ENCODE data around the gene APLP2. TPM values are rescaled to one million over a fixed set of nuclear protein-coding genes. Genes with fewer than 3 reads are reported as not detected.
A peak's percentile ranks its signal among the peaks of the same experiment; 100 is the strongest.

The APLP2 gene
- total and polyA plus RNA-seq, 2 of the 13 experiments (the other 11 are each of a cell fraction or from before 2014, with no cell fraction given), result 315 to 594 TPM

DNA sequence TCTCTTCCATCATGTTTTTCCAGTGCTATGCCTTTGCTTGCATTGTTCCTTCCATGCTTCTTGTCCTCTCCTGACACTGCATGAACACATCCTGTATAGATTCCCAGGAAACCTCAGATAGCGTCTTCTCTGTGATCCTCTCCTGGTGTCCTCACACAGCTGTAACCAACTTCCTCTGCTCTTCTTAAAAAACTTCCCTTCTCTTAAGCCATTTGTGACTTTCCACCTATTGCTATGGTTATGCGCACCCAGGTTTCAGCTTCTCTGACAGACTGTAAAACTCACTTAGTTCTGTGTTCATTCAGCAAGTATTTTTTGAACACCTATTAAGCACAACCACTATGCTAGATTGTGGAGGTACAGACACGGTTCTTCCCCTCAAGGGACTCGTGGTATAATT is 5.1 kb upstream of the APLP2 start:
- TF ChIP-seq ZC3H13 (CRISPR knock-in tag; IDR thresholded peaks at IDR 0.05) (no peak), ATF1 (CRISPR knock-in tag; IDR thresholded peaks at IDR 0.05) (0 out of 2 replicates have a peak, but pooled peaks have one; percentile 17), CBX2 (IDR thresholded peaks at IDR 0.05; ENCODE audit: low read depth, low read length) (0 out of 2 replicates have a peak, but pooled peaks have one; percentile 4), CBX2 (CRISPR knock-in tag; IDR thresholded peaks at IDR 0.05; ENCODE audit: low read depth) (no peak), ONECUT2 (CRISPR knock-in tag; IDR thresholded peaks at IDR 0.05) (no peak)
- TF ChIP-seq, protein P1, sequence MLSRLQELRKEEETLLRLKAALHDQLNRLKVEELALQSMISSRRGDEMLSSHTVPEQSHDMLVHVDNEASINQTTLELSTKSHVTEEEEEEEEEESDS (CRISPR knock-in tag; IDR thresholded peaks at IDR 0.05; ENCODE audit: borderline replicate concordance), result no peak
- DNase-seq (ENCODE audit: low spot score), result no peak
- H4K20me1 ChIP-seq (ENCODE audit: insufficient read depth, low read length), result no peaks in the 10 kb centered on the region
- no peak overlapping the region for H2AFZ ChIP-seq (ENCODE audit: low read length)
- H3K27me3 ChIP-seq (ENCODE audit: control insufficient read depth in 1 of 2, insufficient read depth in 2 of 2, low read length in 2 of 2), result peaks cover 2 to 3% of the 10 kb centered on the region in 2 experiments; a peak in 2 of 5 replicates
- WGBS (ENCODE audit: low lambda C conversion rate), result 45% methylated on average over 4 of the region's 4 CpGs
- no TSS peak for BruUV-seq (replicated peaks)
- FAIRE-seq, result no peak
- POLR2A ChIA-PET, result no interaction called here
- intact Hi-C loops (cut with micrococcal nuclease; ENCODE audit: unreplicated experiment) (no loop called here), in situ Hi-C loops (cut with HindIII; ENCODE audit: extremely low pct_ligation_motif_present, low pct_unique_long_range_greater_than_20kb) (no loop called here)
- H3K9ac ChIP-seq (ENCODE audit: insufficient read depth, low read depth, low read length), result no peak overlapping the region
- H3K36me3 ChIP-seq (replicated peaks in 1 of 2; ENCODE audit: control insufficient read depth in 1 of 2, insufficient read depth in 2 of 2, low read length in 2 of 2), result no peaks in the 10 kb centered on the region
- ATAC-seq, result no peak
- no peaks in the 10 kb centered on the region for H3K79me2 ChIP-seq (ENCODE audit: insufficient read depth, low read length)
- no peak overlapping the region for H3K4me3 ChIP-seq (replicated peaks in 1 of 3; ENCODE audit: insufficient read depth in 1 of 3, low read depth in 2 of 3, low read length in 3 of 3)
- H3K4me1 ChIP-seq (ENCODE audit: insufficient read depth, low read length), result peaks cover 32% of the 10 kb centered on the region
- no peak overlapping the region for H3K27ac ChIP-seq (ENCODE audit: extremely low read length, insufficient read depth, low read length)
- no peak overlapping the region for H3K4me2 ChIP-seq (ENCODE audit: low read depth, low read length)
- CTCF ChIA-PET (ENCODE audit: low intra/inter-chr PET ratio, low total read pairs), result no interaction called here
- no peaks in the 10 kb centered on the region for H3K9me3 ChIP-seq (ENCODE audit: low read length)

DNA sequence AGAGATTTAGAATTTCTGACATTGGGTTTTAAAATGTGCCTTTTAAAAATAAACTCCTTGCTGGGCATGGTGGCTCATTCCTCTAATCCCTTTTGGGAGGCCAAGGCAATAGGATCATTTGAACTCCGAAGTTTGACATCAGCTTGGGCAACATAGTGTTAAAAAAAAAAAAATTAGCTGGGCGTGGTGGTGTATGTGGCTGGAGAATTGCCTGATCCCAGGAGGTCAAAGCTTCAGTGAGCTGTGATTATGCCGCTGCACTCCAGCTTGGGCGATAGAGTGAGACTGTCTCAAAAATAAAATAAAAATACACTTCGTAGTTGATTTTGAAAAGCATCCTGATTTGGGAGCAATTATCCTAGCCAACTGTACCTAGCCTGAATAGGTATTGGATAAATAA is 3.4 kb upstream of the APLP2 start:
- in situ Hi-C loops (cut with HindIII; ENCODE audit: extremely low pct_ligation_motif_present, low pct_unique_long_range_greater_than_20kb) (no loop called here), intact Hi-C loops (cut with micrococcal nuclease; ENCODE audit: unreplicated experiment) (no loop called here)
- ATAC-seq, result no peak
- WGBS (ENCODE audit: low lambda C conversion rate), result 14% methylated on average over 5 of the region's 5 CpGs
- peaks cover 11% of the 10 kb centered on the region for H3K79me2 ChIP-seq (ENCODE audit: insufficient read depth, low read length)
- H3K9ac ChIP-seq (ENCODE audit: insufficient read depth, low read depth, low read length), result no peak overlapping the region
- BruUV-seq (replicated peaks), result no TSS peak
- DNase-seq (ENCODE audit: low spot score), result no peak
- H3K27me3 ChIP-seq (ENCODE audit: control insufficient read depth in 1 of 2, insufficient read depth in 2 of 2, low read length in 2 of 2), result peaks cover 0 to 3% of the 10 kb centered on the region in 2 experiments; a peak in 1 of 5 replicates
- peaks cover 32% of the 10 kb centered on the region for H3K4me1 ChIP-seq (ENCODE audit: insufficient read depth, low read length)
- peak overlapping the region; percentile 32 for H3K4me2 ChIP-seq (ENCODE audit: low read depth, low read length)
- ChIA-PET POLR2A (interaction anchor here (0.9 to 1.7 kb wide), 2 partner anchors 63 to 64 kb away, joined by 3 to 4 read pairs; partner anchors contain the start of gene PRDM10), CTCF (ENCODE audit: low intra/inter-chr PET ratio, low total read pairs) (no interaction called here)
- H3K27ac ChIP-seq (ENCODE audit: extremely low read length, insufficient read depth, low read length), result no peak overlapping the region
- no peaks in the 10 kb centered on the region for H3K9me3 ChIP-seq (ENCODE audit: low read length)
- TF ChIP-seq, protein P2, sequence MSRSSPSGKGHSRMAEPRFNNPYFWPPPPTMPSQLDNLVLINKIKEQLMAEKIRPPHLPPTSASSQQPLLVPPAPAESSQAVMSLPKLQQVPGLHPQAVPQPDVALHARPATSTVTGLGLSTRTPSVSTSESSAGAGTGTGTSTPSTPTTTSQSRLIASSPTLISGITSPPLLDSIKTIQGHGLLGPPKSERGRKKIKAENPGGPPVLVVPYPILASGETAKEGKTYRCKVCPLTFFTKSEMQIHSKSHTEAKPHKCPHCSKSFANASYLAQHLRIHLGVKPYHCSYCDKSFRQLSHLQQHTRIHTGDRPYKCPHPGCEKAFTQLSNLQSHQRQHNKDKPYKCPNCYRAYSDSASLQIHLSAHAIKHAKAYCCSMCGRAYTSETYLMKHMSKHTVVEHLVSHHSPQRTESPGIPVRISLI (CRISPR knock-in tag; IDR thresholded peaks at IDR 0.05; ENCODE audit: borderline replicate concordance), result peak; percentile 89
- peak; percentile 96 for TF ChIP-seq ZNF652 (CRISPR knock-in tag; IDR thresholded peaks at IDR 0.05; ENCODE audit: borderline replicate concordance, low read depth)
- TF ChIP-seq ZIK1 (CRISPR knock-in tag; IDR thresholded peaks at IDR 0.05; ENCODE audit: borderline replicate concordance, low read depth), result no peak
- peak; percentile 30 for FAIRE-seq
- no peak overlapping the region for H2AFZ ChIP-seq (ENCODE audit: low read length)
- no peak overlapping the region; a peak in 1 of 6 replicates for H3K4me3 ChIP-seq (replicated peaks in 1 of 3; ENCODE audit: insufficient read depth in 1 of 3, low read depth in 2 of 3, low read length in 3 of 3)
- no peaks in the 10 kb centered on the region for H3K36me3 ChIP-seq (replicated peaks in 1 of 2; ENCODE audit: control insufficient read depth in 1 of 2, insufficient read depth in 2 of 2, low read length in 2 of 2)
- peaks cover 6% of the 10 kb centered on the region; the same call in 1 of the 2 replicates for H4K20me1 ChIP-seq (ENCODE audit: insufficient read depth, low read length)

Data from HepG2 (cell line).